IMR-90 (cell line): ENCODE measurements around the gene PMM2. TPM values are rescaled to one million over a fixed set of nuclear protein-coding genes. Genes with fewer than 3 reads are reported as not detected.
"Not testable (repeated sequence)": the region's sequence is repeated elsewhere in the genome, so short reads cannot be mapped to it uniquely, and the experiment has no call there.

ENCODE experiments used
- ATAC-seq: fragments of 200-7000 bp; cut with Tn5 transposase; 2 replicates; pipeline ENCODE4 v1.9.1; 2020; ENCODE audit warnings: low read depth, mild to moderate bottlenecking, moderate library complexity
- BruUV-seq: library from RNA; stranded (reverse); fragments of 400-500 nt; replicated peaks from 2 replicates; lab custom pipeline; 2021; lab: Mats Ljungman, UMichigan
- CTCF ChIA-PET: fragments of 300-600 bp; formaldehyde crosslinking; extraction: SDS; loops from one replicate; lab custom pipeline; 2021; ENCODE audit warnings: antibody characterized with exemption; lab: Yijun Ruan, JAX
- POLR2A ChIA-PET: fragments of 300-600 bp; sonication (Branson Sonifier 250); formaldehyde crosslinking; loops from one replicate; lab custom pipeline; 2022; ENCODE audit warnings: antibody characterized with exemption; ENCODE audit not compliant: unreplicated experiment; lab: Charles Lee
- DNase-seq: peaks from one replicate; pipeline ENCODE4 v3.0.0; 2013
- H2AFZ ChIP-seq: replicated peaks from 2 replicates; pipeline ENCODE3; 2013; ENCODE audit warnings: low read length, mild to moderate bottlenecking; ENCODE audit not compliant: poor library complexity
- H2AK5ac ChIP-seq: 2 replicates; pipeline ENCODE4 v1.6.1; 2013; ENCODE audit warnings: low read depth, low read length, inconsistent platforms
- H2AK9ac ChIP-seq: replicated peaks from 2 replicates; pipeline ENCODE3; 2013; ENCODE audit warnings: mild to moderate bottlenecking, low read depth, low read length, moderate library complexity; ENCODE audit not compliant: poor library complexity
- H2BK120ac ChIP-seq: 2 replicates; pipeline ENCODE4 v1.6.1; 2013; ENCODE audit warnings: low read depth, low read length, inconsistent platforms
- H2BK15ac ChIP-seq: 3 replicates; pipeline ENCODE4 v1.6.1; 2013; ENCODE audit warnings: low read depth, low read length, inconsistent platforms
- H2BK20ac ChIP-seq: 2 replicates; pipeline ENCODE4 v1.6.1; 2013; ENCODE audit warnings: low read depth, mild to moderate bottlenecking, inconsistent platforms, low read length, moderate library complexity
- H2BK5ac ChIP-seq: 2 replicates; pipeline ENCODE4 v1.6.1; 2013; ENCODE audit warnings: mild to moderate bottlenecking, low read depth, low read length, inconsistent platforms; ENCODE audit not compliant: poor library complexity, severe bottlenecking
- H3K14ac ChIP-seq: replicated peaks from 2 replicates; pipeline ENCODE4 v1.6.1; 2013; ENCODE audit warnings: low read depth, low read length, inconsistent platforms
- H3K18ac ChIP-seq: 2 replicates; pipeline ENCODE4 v1.6.1; 2013; ENCODE audit warnings: low read depth, low read length, control low read depth
- H3K23ac ChIP-seq: 2 replicates; pipeline ENCODE4 v1.6.1; 2013; ENCODE audit warnings: low read depth, low read length, inconsistent platforms
- H3K27ac ChIP-seq: 2 replicates; pipeline ENCODE4 v1.5.1; 2013; ENCODE audit warnings: mild to moderate bottlenecking, control low read depth, low read length; ENCODE audit not compliant: insufficient read depth
- H3K27me3 ChIP-seq: 2 replicates; pipeline ENCODE4 v1.6.1; 2013; ENCODE audit warnings: low read length; ENCODE audit not compliant: control insufficient read depth, insufficient read depth
- H3K36me3 ChIP-seq: 2 replicates; pipeline ENCODE4 v1.6.1; 2013; ENCODE audit warnings: low read length, mixed read lengths; ENCODE audit not compliant: control insufficient read depth, insufficient read depth
- H3K4ac ChIP-seq: 2 replicates; pipeline ENCODE4 v1.6.1; 2013; ENCODE audit warnings: low read depth, low read length, inconsistent platforms
- H3K4me1 ChIP-seq: 2 replicates; pipeline ENCODE4 v1.6.1; 2013; ENCODE audit warnings: low read length, mixed read lengths; ENCODE audit not compliant: control insufficient read depth, insufficient read depth
- H3K4me2 ChIP-seq: 2 replicates; pipeline ENCODE4 v1.6.1; 2013; ENCODE audit warnings: low read depth, mild to moderate bottlenecking, control low read depth, low read length, moderate library complexity
- H3K4me3 ChIP-seq: 2 replicates; pipeline ENCODE4 v1.5.1; 2013; ENCODE audit warnings: low read depth, mild to moderate bottlenecking, control low read depth, low read length, moderate library complexity; ENCODE audit not compliant: insufficient read depth
- H3K56ac ChIP-seq: 2 replicates; pipeline ENCODE4 v1.6.1; 2013; ENCODE audit warnings: low read length, inconsistent platforms; ENCODE audit not compliant: insufficient read depth; ENCODE audit errors: extremely low read depth
- H3K79me1 ChIP-seq, 2 experiments: 2 replicates each; pipeline ENCODE4 v1.6.1; 2013; ENCODE audit warnings: low read length in 2 of 2, inconsistent platforms in 1 of 2, low read depth in 1 of 2
- H3K9ac ChIP-seq: 2 replicates; pipeline ENCODE4 v1.6.1; 2013; ENCODE audit warnings: low read depth, low read length, control low read depth
- H3K9me1 ChIP-seq: 2 replicates; pipeline ENCODE4 v1.6.1; 2013; ENCODE audit warnings: low read length, inconsistent platforms; ENCODE audit not compliant: insufficient read depth
- H3K9me3 ChIP-seq: 2 replicates; pipeline ENCODE4 v1.6.1; 2013; ENCODE audit warnings: low read length; ENCODE audit not compliant: control insufficient read depth, insufficient read depth
- H4K20me1 ChIP-seq: 2 replicates; pipeline ENCODE4 v1.6.1; 2013; ENCODE audit warnings: low read length, inconsistent platforms; ENCODE audit not compliant: insufficient read depth
- H4K5ac ChIP-seq: 2 replicates; pipeline ENCODE4 v1.6.1; 2013; ENCODE audit warnings: mild to moderate bottlenecking, low read depth, low read length, control low read depth
- H4K8ac ChIP-seq, 2 experiments: 2 replicates each; pipeline ENCODE4 v1.6.1; 2013; ENCODE audit warnings: low read depth in 2 of 2, low read length in 2 of 2, control low read depth in 1 of 2, inconsistent platforms in 1 of 2
- H4K91ac ChIP-seq: 2 replicates; pipeline ENCODE4 v1.6.1; 2013; ENCODE audit warnings: low read depth, low read length, inconsistent platforms; ENCODE audit not compliant: insufficient read depth
- BHLHE40 ChIP-seq: fragments of 150-350 bp; IDR thresholded peaks from 2 replicates; pipeline ENCODE4 v1.6.1; 2016; ENCODE audit warnings: mild to moderate bottlenecking, low read depth, low read length
- CHD1 ChIP-seq: IDR thresholded peaks from 2 replicates; pipeline ENCODE4 v1.6.1; 2012; ENCODE audit warnings: low read depth, low read length, improper control_type of control experiment
- MXI1 ChIP-seq: IDR thresholded peaks from 2 replicates; pipeline ENCODE4 v1.6.1; 2012; ENCODE audit warnings: low read depth, mild to moderate bottlenecking, low read length, moderate library complexity, borderline replicate concordance
- NFE2L2 ChIP-seq: fragments of 150-350 bp; IDR thresholded peaks from 2 replicates; pipeline ENCODE4 v1.6.1; 2016; ENCODE audit warnings: low read depth, mild to moderate bottlenecking, low read length
- RFX5 ChIP-seq: IDR thresholded peaks from 2 replicates; pipeline ENCODE4 v1.8.0; 2012; ENCODE audit warnings: low read depth, mild to moderate bottlenecking, low read length, moderate library complexity
- USF2 ChIP-seq: fragments of 150-350 bp; IDR thresholded peaks from 2 replicates; pipeline ENCODE4 v1.6.1; 2017; ENCODE audit warnings: mild to moderate bottlenecking, antibody characterized with exemption, low read length, low read depth
- WGBS, 2 experiments: methylation state at CpG; one replicate each; pipeline versions ENCODE4 v1.1.5 to v1.1.7; 2013; ENCODE audit warnings: missing lambda C conversion rate in 2 of 2; ENCODE audit not compliant: insufficient read length in 1 of 2; ENCODE audit errors: extremely low coverage in 2 of 2; 5-methylcytosine and 5-hydroxymethylcytosine counted together
- dilution Hi-C: fragments of 300-500 bp; cut with HindIII; formaldehyde crosslinking; loops from one replicate; pipeline ENCODE4 v1.14.3; 2018; ENCODE audit warnings: low sequenced_read_pairs; ENCODE audit not compliant: unreplicated experiment
- in situ Hi-C: fragments of 300-500 bp; cut with MboI; formaldehyde crosslinking; loops from 3 replicates; pipeline ENCODE4 v1.14.3; 2019; ENCODE audit warnings: low sequenced_read_pairs, inconsistent platforms, mixed read lengths
- intact Hi-C: fragments of 100-400 bp; cut with micrococcal nuclease; formaldehyde crosslinking; loops from 2 replicates; pipeline ENCODE4 v1.10.0; 2022
- polyA plus RNA-seq, 3 experiments: library from polyadenylated mRNA; depleted of rRNA; stranded (reverse); fragments of >200 nt; gene quantifications; 2 replicates each; pipeline ENCODE4 v1.2.3, GENCODE V29; 2012; ENCODE audit warnings: low replicate concordance in 1 of 3
- total RNA-seq: library from RNA; depleted of rRNA; stranded (reverse); fragments of >200 nt; gene quantifications from 2 replicates; pipeline ENCODE4 v1.2.3, GENCODE V29; 2012

PMM2 gene
- total and polyA plus RNA-seq, 2 of the 4 experiments (the other 2 are of a cell fraction) = 25.8 to 38.9 TPM

GRCh38 chr16:8801701-8802100 is 4.1 kb downstream of the PMM2 start:
- Histone ChIP-seq H3K4me1 (peaks cover 3% of the 10 kb centered on the region), H4K20me1 (peaks cover 67% of the 10 kb centered on the region), H3K18ac (no peak overlapping the region), H3K36me3 (peaks cover 38% of the 10 kb centered on the region), H4K5ac (no peak overlapping the region), H2AFZ (no peak overlapping the region), H2AK9ac (no peak overlapping the region), H2BK15ac (no peak overlapping the region), H3K27ac (no peak overlapping the region), H3K9me1 (peaks cover 5% of the 10 kb centered on the region), H4K8ac (no peak overlapping the region), H2BK120ac (no peak overlapping the region), H3K56ac (no peak overlapping the region), H3K4me3 (no peak overlapping the region), H4K91ac (no peak overlapping the region), H3K9ac (no peak overlapping the region), H3K14ac (no peak overlapping the region), H3K23ac (no peak overlapping the region), H2BK5ac (no peak overlapping the region), H2BK20ac (no peak overlapping the region), H3K4me2 (no peak overlapping the region), H3K4ac (no peak overlapping the region), H3K27me3 (no peaks in the 10 kb centered on the region), H3K9me3 (no peaks in the 10 kb centered on the region), H3K79me1 (peaks cover 16 to 52% of the 10 kb centered on the region in 2 experiments), H2AK5ac (no peak overlapping the region)
- in situ Hi-C loops (no loop called here), dilution Hi-C loops (no loop called here), intact Hi-C loops (no loop called here)
- DNase-seq (no peak), ATAC-seq (no peak)
- WGBS, 2 experiments = no CpG with 5 or more reads among the region's 4 CpGs
- TF ChIP-seq USF2 (no peak), RFX5 (no peak), BHLHE40 (no peak), MXI1 (no peak), NFE2L2 (no peak), CHD1 (no peak)
- ChIA-PET CTCF (no interaction called here), POLR2A (no interaction called here)
- no TSS peak for BruUV-seq

- H3K9me1 ChIP-seq, H3K4me3 ChIP-seq, H3K27ac ChIP-seq, BruUV-seq, H2AK9ac ChIP-seq, H4K91ac ChIP-seq, H4K5ac ChIP-seq, in situ Hi-C loops, POLR2A ChIA-PET, H3K9me3 ChIP-seq, H2BK120ac ChIP-seq, H2BK20ac ChIP-seq, H2BK15ac ChIP-seq, ATAC-seq, H3K23ac ChIP-seq, H3K18ac ChIP-seq, H3K9ac ChIP-seq, H3K4me1 ChIP-seq, dilution Hi-C loops, H2AK5ac ChIP-seq, H2BK5ac ChIP-seq, H2AFZ ChIP-seq, DNase-seq, H3K4me2 ChIP-seq, intact Hi-C loops, H3K14ac ChIP-seq, H3K56ac ChIP-seq, H4K8ac ChIP-seq, H3K4ac ChIP-seq, H3K27me3 ChIP-seq: not testable (repeated sequence)
- CTCF ChIA-PET = interaction anchor here (1.3 kb wide), 1 partner anchor 13 kb away, joined by 3 read pairs; no protein-coding TSS in a partner anchor
- H4K20me1 ChIP-seq = peaks cover 77% of the 10 kb centered on the region
- H3K36me3 ChIP-seq = peaks cover 54% of the 10 kb centered on the region
- 100% methylated on average over 2 of the region's 12 CpGs; no CpG with 5 or more reads in 1 of the 2 experiments for WGBS, 2 experiments
- peaks cover 25 to 50% of the 10 kb centered on the region in 2 experiments for H3K79me1 ChIP-seq
These were observed 6.1 kb downstream of the PMM2 start for GRCh38 chr16:8803733-8804132.
